ENCODE data around the gene WBP1L.
"Not testable (repeated sequence)": the region's sequence is repeated elsewhere in the genome, so short reads cannot be mapped to it uniquely, and the experiment has no call there.

WBP1L gene

GRCh38 chr10:102834143-102834542 is 90.4 kb downstream of the WBP1L start:
- no peak for TF ChIP-seq GABPA (IDR thresholded peaks at IDR 0.05; ENCODE audit: low read depth)
- no peaks in the 10 kb centered on the region for H3K27me3 ChIP-seq (ENCODE audit: insufficient read depth, poor library complexity, severe bottlenecking)
- no peak overlapping the region for H3K4me3 ChIP-seq (replicated peaks; ENCODE audit: insufficient read depth, low read length)
- H3K27ac ChIP-seq (replicated peaks): no peak overlapping the region
- no peak for DNase-seq (ENCODE audit: low read depth in 1 of 2, low spot score in 1 of 2)

DNA sequence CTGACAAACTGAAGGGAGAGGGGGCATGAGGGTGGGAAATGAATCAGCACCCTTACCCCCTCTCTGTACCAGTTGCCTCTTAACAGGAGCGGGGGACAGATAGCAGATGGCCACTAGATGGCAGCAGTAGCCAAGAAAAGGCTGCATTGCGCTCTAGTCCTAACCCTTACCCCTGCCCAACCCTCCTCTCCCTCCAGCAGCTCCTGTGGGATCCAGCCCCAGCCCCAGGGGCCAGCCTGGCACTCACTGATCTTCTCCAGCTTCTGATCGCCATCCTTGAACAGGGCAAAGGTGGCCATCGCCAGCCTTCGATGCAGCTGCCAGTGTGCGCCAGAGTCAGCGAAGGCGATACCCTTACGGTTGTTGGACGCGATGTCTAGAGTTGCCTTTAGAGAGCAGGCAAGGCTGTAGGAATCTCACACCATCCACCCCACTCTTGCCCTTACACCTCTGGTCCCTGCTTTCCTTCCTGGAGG is 91.3 kb downstream of the WBP1L start:
- no peak overlapping the region for H3K4me3 ChIP-seq (replicated peaks; ENCODE audit: insufficient read depth, low read length)
- no peak overlapping the region for H3K27ac ChIP-seq (replicated peaks)
- DNase-seq (ENCODE audit: low read depth in 1 of 2, low spot score in 1 of 2): peak; percentile 62 to 72
- TF ChIP-seq CTCF (IDR thresholded peaks at IDR 0.05; ENCODE audit: insufficient read depth, low read length) (peak; percentile 91), POLR2AphosphoS5 (IDR thresholded peaks at IDR 0.05; ENCODE audit: low read depth) (no peak), GABPA (IDR thresholded peaks at IDR 0.05; ENCODE audit: low read depth) (no peak), SPI1 (IDR thresholded peaks at IDR 0.05; ENCODE audit: borderline replicate concordance, low read depth) (no peak)
- no peaks in the 10 kb centered on the region for H3K27me3 ChIP-seq (ENCODE audit: insufficient read depth, poor library complexity, severe bottlenecking)

DNA sequence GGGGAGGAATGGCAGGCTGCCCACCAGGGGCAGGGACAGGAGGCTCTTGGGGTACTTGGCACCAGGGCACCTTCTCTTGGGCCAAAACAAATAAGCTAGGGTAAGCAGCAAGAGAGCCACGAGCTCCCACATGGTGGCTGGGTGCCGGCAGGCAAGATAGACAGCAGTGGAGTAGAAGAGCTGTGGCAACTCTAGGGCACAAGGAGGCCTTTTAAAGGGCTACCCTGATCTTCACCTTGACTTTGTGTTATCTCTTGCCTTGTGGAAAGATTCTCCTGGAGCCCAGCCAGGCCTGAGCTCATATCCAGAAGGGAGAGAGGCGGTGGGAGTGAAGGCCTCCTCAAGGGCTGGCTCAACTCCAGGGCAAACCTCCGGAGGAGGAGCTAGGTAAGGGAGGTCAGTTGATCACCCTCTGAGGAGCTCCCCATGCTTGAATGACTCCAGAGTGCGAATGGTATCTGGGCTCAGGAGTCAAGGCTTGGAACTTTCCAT is 93.5 kb downstream of the WBP1L start, which contains the start of gene CYP17A1:
Gene CYP17A1 (minus strand): TSS at position 184 of the 492 bp plus-strand sequence. CDS start 52 bp downstream, at position 132.
- no peak for DNase-seq (ENCODE audit: low read depth in 1 of 2, low spot score in 1 of 2)
- H3K27ac ChIP-seq (replicated peaks): no peak within 1 kb of the TSS
- H3K27me3 ChIP-seq (ENCODE audit: insufficient read depth, poor library complexity, severe bottlenecking): no peaks in the 10 kb centered on the region
- TF ChIP-seq CTCF (IDR thresholded peaks at IDR 0.05; ENCODE audit: insufficient read depth, low read length) (no peak), GABPA (IDR thresholded peaks at IDR 0.05; ENCODE audit: low read depth) (no peak), POLR2AphosphoS5 (IDR thresholded peaks at IDR 0.05; ENCODE audit: low read depth) (no peak), SPI1 (IDR thresholded peaks at IDR 0.05; ENCODE audit: borderline replicate concordance, low read depth) (no peak)
- TF ChIP-seq, protein P1, sequence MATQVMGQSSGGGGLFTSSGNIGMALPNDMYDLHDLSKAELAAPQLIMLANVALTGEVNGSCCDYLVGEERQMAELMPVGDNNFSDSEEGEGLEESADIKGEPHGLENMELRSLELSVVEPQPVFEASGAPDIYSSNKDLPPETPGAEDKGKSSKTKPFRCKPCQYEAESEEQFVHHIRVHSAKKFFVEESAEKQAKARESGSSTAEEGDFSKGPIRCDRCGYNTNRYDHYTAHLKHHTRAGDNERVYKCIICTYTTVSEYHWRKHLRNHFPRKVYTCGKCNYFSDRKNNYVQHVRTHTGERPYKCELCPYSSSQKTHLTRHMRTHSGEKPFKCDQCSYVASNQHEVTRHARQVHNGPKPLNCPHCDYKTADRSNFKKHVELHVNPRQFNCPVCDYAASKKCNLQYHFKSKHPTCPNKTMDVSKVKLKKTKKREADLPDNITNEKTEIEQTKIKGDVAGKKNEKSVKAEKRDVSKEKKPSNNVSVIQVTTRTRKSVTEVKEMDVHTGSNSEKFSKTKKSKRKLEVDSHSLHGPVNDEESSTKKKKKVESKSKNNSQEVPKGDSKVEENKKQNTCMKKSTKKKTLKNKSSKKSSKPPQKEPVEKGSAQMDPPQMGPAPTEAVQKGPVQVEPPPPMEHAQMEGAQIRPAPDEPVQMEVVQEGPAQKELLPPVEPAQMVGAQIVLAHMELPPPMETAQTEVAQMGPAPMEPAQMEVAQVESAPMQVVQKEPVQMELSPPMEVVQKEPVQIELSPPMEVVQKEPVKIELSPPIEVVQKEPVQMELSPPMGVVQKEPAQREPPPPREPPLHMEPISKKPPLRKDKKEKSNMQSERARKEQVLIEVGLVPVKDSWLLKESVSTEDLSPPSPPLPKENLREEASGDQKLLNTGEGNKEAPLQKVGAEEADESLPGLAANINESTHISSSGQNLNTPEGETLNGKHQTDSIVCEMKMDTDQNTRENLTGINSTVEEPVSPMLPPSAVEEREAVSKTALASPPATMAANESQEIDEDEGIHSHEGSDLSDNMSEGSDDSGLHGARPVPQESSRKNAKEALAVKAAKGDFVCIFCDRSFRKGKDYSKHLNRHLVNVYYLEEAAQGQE (IDR thresholded peaks at IDR 0.05; ENCODE audit: insufficient replicate concordance, low read depth): no peak
- H3K4me3 ChIP-seq (replicated peaks; ENCODE audit: insufficient read depth, low read length): no peak within 1 kb of the TSS

- not testable (repeated sequence) for H3K27ac ChIP-seq (replicated peaks); H3K4me3 ChIP-seq (replicated peaks; ENCODE audit: insufficient read depth, low read length); H3K27me3 ChIP-seq (ENCODE audit: insufficient read depth, poor library complexity, severe bottlenecking)
- DNase-seq (ENCODE audit: low read depth in 1 of 2, low spot score in 1 of 2): peak in 1 of 2 experiments; percentile 24
These were observed 94.7 kb downstream of the WBP1L start for GRCh38 chr10:102838276-102838927.

- Histone ChIP-seq H3K27ac (replicated peaks) (no peak overlapping the region), H3K4me3 (replicated peaks; ENCODE audit: insufficient read depth, low read length) (no peak overlapping the region), H3K27me3 (ENCODE audit: insufficient read depth, poor library complexity, severe bottlenecking) (no peaks in the 10 kb centered on the region)
- DNase-seq (ENCODE audit: low read depth in 1 of 2, low spot score in 1 of 2): no peak
- TF ChIP-seq CTCF (IDR thresholded peaks at IDR 0.05; ENCODE audit: insufficient read depth, low read length) (no peak), POLR2AphosphoS5 (IDR thresholded peaks at IDR 0.05; ENCODE audit: low read depth) (no peak), SPI1 (IDR thresholded peaks at IDR 0.05; ENCODE audit: borderline replicate concordance, low read depth) (no peak), GABPA (IDR thresholded peaks at IDR 0.05; ENCODE audit: low read depth) (no peak)
- TF ChIP-seq, protein P1 (IDR thresholded peaks at IDR 0.05; ENCODE audit: insufficient replicate concordance, low read depth): no peak
These were observed 98.1 kb downstream of the WBP1L start for GRCh38 chr10:102841827-102842345.

- not testable (repeated sequence) for H3K27ac ChIP-seq (replicated peaks); H3K4me3 ChIP-seq (replicated peaks; ENCODE audit: insufficient read depth, low read length); DNase-seq (ENCODE audit: low read depth in 1 of 2, low spot score in 1 of 2); H3K27me3 ChIP-seq (ENCODE audit: insufficient read depth, poor library complexity, severe bottlenecking)
These were observed 99.4 kb downstream of the WBP1L start for GRCh38 chr10:102843139-102843538.

- not testable (repeated sequence) for H3K27me3 ChIP-seq (ENCODE audit: insufficient read depth, poor library complexity, severe bottlenecking); DNase-seq (ENCODE audit: low read depth in 1 of 2, low spot score in 1 of 2); H3K4me3 ChIP-seq (replicated peaks; ENCODE audit: insufficient read depth, low read length)
These were observed 100.5 kb downstream of the WBP1L start for GRCh38 chr10:102844190-102844776.

More at GRCh38 chr10:102844190-102844776, 100.5 kb downstream of the WBP1L start:
- not testable (repeated sequence) for H3K27ac ChIP-seq (replicated peaks)

Measured in HL-60 (cell line).